Thoracic aorta (tissue), 2 donors: ENCODE measurements around the gene MSH2. TPM values are rescaled to one million over a fixed set of nuclear protein-coding genes. Genes with fewer than 3 reads are reported as not detected.

Experiments used
- ATAC-seq: fragments of 150-250 bp; one replicate; pipeline ENCODE4 v1.8.0; 2017; ENCODE audit warnings: low read depth; ENCODE audit not compliant: insufficient number of reproducible peaks, low FRiP score
- DNase-seq: peaks from one replicate; pipeline ENCODE4 v3.0.0-alpha.2; 2020; ENCODE audit warnings: low spot score
- H3K27ac ChIP-seq, 2 donors: fragments of 200-600 bp; sonication (generic); 1 replicate in 1 of 2; 2 replicates in 1 of 2; pipeline ENCODE4 v1.5.1; 2016; ENCODE audit warnings: mild to moderate bottlenecking in 2 of 2, moderate library complexity in 2 of 2
- H3K27me3 ChIP-seq: fragments of 200-600 bp; sonication (generic); replicated peaks from 2 replicates; pipeline ENCODE4 v1.6.0; 2016; ENCODE audit warnings: mild to moderate bottlenecking; ENCODE audit not compliant: insufficient read depth
- H3K36me3 ChIP-seq: fragments of 200-600 bp; sonication (generic); one replicate; pipeline ENCODE4 v1.5.1; 2016
- H3K4me1 ChIP-seq, 2 donors: fragments of 200-600 bp; sonication (generic); 1 replicate in 1 of 2; 2 replicates in 1 of 2; pipeline versions ENCODE4 v1.5.1 to v1.6.0; 2016; ENCODE audit warnings: low read depth in 2 of 2, mild to moderate bottlenecking in 1 of 2; ENCODE audit not compliant: control insufficient read depth in 1 of 2
- H3K4me3 ChIP-seq: fragments of 200-600 bp; sonication (generic); 2 replicates; pipeline ENCODE4 v1.5.1; 2016; ENCODE audit warnings: mild to moderate bottlenecking
- H3K9me3 ChIP-seq: fragments of 200-600 bp; sonication (generic); 2 replicates; pipeline ENCODE4 v1.5.1; 2016
- CTCF ChIP-seq: fragments of 200-600 bp; sonication (generic); IDR thresholded peaks from one replicate; pipeline ENCODE4 v1.5.1; 2019; ENCODE audit warnings: antibody characterized with exemption
- total RNA-seq, 2 donors: library from RNA; depleted of rRNA; stranded (reverse); fragments of >200 nt; gene quantifications; one replicate each; pipeline versions ENCODE4 v1.1.0 to v1.2.3, GENCODE V29; 2016

MSH2 gene
- total RNA-seq, 2 donors from 2014 or later, result 4.7 to 9.6 TPM

- Histone ChIP-seq H3K9me3 (no peaks in the 10 kb centered on the region), H3K4me1 (no peaks in the 10 kb centered on the region), H3K27me3 (no peaks in the 10 kb centered on the region), H3K4me3 (no peak overlapping the region), H3K27ac (no peak overlapping the region), H3K36me3 (no peaks in the 10 kb centered on the region)
- ATAC-seq (no peak), DNase-seq (no peak)
- no peak for TF ChIP-seq CTCF
Observed at GRCh38 chr2:47513981-47514520, 111.1 kb downstream of the MSH2 start.

- no peak for TF ChIP-seq CTCF
- H3K27me3 ChIP-seq, result no peaks in the 10 kb centered on the region
- DNase-seq (no peak), ATAC-seq (no peak)
- H3K9me3 ChIP-seq, result no peaks in the 10 kb centered on the region
- no peak overlapping the region for H3K4me3 ChIP-seq
- no peaks in the 10 kb centered on the region for H3K36me3 ChIP-seq
- H3K4me1 ChIP-seq, result peaks cover 0 to 9% of the 10 kb centered on the region in 2 donors
- H3K27ac ChIP-seq, result no peak overlapping the region
Observed at GRCh38 chr2:47516360-47517104, 113.6 kb downstream of the MSH2 start.

GRCh38 chr2:47518497-47519146, 115.7 kb downstream of the MSH2 start:
- no peaks in the 10 kb centered on the region for H3K27me3 ChIP-seq
- H3K4me1 ChIP-seq, result peaks cover 0 to 10% of the 10 kb centered on the region in 2 donors
- H3K9me3 ChIP-seq, result no peaks in the 10 kb centered on the region
- ATAC-seq (no peak), DNase-seq (no peak)
- no peak overlapping the region for H3K27ac ChIP-seq
- H3K36me3 ChIP-seq, result no peaks in the 10 kb centered on the region
- TF ChIP-seq CTCF, result no peak
- H3K4me3 ChIP-seq, result no peak overlapping the region

- ATAC-seq, result no peak
- H3K4me3 ChIP-seq, result no peak overlapping the region
- no peaks in the 10 kb centered on the region for H3K27me3 ChIP-seq
- peaks cover 0 to 10% of the 10 kb centered on the region in 2 donors for H3K4me1 ChIP-seq
- H3K9me3 ChIP-seq, result no peaks in the 10 kb centered on the region
- DNase-seq, result no peak
- H3K36me3 ChIP-seq, result no peaks in the 10 kb centered on the region
- TF ChIP-seq CTCF, result no peak
- H3K27ac ChIP-seq, result no peak overlapping the region
Observed at GRCh38 chr2:47519147-47519537, 116.2 kb downstream of the MSH2 start.

GRCh38 chr2:47519604-47520301, 116.8 kb downstream of the MSH2 start:
- no peak for TF ChIP-seq CTCF
- no peak for ATAC-seq
- Histone ChIP-seq H3K36me3 (no peaks in the 10 kb centered on the region), H3K4me3 (no peak overlapping the region), H3K27ac (no peak overlapping the region), H3K4me1 (peaks cover 0 to 10% of the 10 kb centered on the region in 2 donors), H3K9me3 (no peaks in the 10 kb centered on the region), H3K27me3 (no peaks in the 10 kb centered on the region)
- DNase-seq, result no peak
